ENCODE data around the gene TECTB.

Gene TECTB

DNA sequence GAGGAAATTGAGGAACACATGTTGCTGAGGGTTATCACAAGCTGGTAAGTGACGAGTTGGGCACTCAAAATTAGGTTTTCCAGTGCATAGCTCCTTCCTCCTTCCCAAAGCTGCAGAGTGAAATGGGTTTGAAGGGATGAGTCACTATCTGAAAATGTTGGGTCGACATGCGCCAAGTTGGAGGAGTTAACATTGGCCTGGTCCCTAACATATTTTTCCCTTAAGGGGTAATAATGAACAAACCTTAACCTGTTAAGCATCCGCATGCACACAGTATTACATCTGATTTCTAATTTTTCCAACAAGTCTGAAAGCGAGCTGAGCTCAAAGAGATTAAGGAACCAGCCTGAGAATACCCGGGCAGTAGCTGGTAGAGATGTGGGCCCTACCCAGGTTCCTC lies 20.7 kb upstream of the TECTB start:
- TF ChIP-seq, protein P1, sequence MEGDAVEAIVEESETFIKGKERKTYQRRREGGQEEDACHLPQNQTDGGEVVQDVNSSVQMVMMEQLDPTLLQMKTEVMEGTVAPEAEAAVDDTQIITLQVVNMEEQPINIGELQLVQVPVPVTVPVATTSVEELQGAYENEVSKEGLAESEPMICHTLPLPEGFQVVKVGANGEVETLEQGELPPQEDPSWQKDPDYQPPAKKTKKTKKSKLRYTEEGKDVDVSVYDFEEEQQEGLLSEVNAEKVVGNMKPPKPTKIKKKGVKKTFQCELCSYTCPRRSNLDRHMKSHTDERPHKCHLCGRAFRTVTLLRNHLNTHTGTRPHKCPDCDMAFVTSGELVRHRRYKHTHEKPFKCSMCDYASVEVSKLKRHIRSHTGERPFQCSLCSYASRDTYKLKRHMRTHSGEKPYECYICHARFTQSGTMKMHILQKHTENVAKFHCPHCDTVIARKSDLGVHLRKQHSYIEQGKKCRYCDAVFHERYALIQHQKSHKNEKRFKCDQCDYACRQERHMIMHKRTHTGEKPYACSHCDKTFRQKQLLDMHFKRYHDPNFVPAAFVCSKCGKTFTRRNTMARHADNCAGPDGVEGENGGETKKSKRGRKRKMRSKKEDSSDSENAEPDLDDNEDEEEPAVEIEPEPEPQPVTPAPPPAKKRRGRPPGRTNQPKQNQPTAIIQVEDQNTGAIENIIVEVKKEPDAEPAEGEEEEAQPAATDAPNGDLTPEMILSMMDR (conservative IDR thresholded peaks at IDR 0.05; ENCODE audit: low read depth) = no peak
- ChIA-PET POLR2A (ENCODE audit: low non-redundant PET) (no interaction called here), CTCF (no interaction called here)
- H3K27ac ChIP-seq = no peak overlapping the region
- DNase-seq (ENCODE audit: low spot score) = no peak

DNA sequence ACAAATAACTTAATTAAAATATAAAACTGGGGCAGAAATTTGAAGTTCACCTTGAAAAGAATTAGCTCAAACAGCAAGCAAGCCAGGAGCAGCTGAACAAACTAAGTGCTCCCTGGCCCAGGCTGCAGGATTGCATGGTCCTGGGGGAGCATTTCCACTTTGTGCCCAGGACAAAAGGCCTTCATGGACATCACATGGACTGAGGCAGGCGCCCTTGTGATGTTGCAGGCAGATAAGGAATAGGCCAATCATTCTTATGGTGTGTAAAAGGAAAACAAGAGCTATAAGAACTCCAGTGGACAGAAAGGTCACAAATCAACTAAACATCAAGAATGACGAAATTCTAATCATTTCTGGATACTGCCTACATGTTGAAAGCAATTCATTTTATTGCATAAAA lies 17.5 kb upstream of the TECTB start:
- no peak for DNase-seq (ENCODE audit: low spot score)
- CTCF ChIA-PET = no interaction called here
- POLR2A ChIA-PET (ENCODE audit: low non-redundant PET) = no interaction called here
- H3K27ac ChIP-seq = no peak overlapping the region
- TF ChIP-seq, protein P1 (conservative IDR thresholded peaks at IDR 0.05; ENCODE audit: low read depth) = no peak

DNA sequence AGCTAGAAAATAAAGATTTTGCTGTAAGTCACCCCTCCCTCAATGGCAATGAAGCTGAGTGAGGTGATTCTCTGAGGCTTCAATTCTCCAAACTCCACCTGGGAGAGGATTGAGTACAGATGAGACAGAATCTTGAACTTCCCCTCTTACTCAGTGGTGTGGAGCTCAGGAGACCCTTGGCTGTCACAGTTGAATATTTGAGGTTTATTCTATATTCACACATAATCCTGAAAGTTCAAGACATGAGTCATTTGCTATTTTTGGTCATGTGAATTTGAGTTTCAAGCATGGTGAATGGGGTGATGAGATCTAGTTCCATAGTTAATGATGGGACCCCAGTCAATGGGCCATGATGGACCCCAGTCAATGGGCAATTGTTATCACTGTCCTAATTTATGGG lies 13.9 kb upstream of the TECTB start:
- H3K27ac ChIP-seq = no peak overlapping the region
- ChIA-PET POLR2A (ENCODE audit: low non-redundant PET) (no interaction called here), CTCF (no interaction called here)
- TF ChIP-seq, protein P1 (conservative IDR thresholded peaks at IDR 0.05; ENCODE audit: low read depth) = no peak
- DNase-seq (ENCODE audit: low spot score) = no peak

DNA sequence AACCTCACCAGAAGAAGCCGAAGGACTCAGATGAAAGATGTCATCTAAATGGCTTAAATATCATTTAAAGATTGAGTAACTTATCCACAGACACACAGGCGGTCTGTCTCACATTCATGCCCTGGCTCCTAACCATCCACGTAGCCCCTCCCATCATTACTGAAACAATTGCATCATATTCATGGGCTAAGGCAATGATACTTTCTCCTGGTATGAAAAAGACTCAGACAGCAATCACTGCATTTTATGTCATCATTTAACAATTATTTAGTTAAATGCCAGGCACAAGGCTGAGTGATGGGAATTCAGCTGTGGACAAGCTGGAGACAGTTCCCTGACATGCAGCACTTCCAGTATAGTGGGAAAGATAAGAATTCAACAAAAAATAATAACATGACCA lies 11.2 kb upstream of the TECTB start:
- DNase-seq (ENCODE audit: low spot score) = no peak
- TF ChIP-seq, protein P1 (conservative IDR thresholded peaks at IDR 0.05; ENCODE audit: low read depth) = no peak
- CTCF ChIA-PET = interaction anchor here (0.6 kb wide), 1 partner anchor 142 kb away, joined by 3 read pairs; no protein-coding TSS in a partner anchor
- POLR2A ChIA-PET (ENCODE audit: low non-redundant PET) = no interaction called here
- no peak overlapping the region for H3K27ac ChIP-seq

- CTCF ChIA-PET = no interaction called here
- TF ChIP-seq, protein P1 (conservative IDR thresholded peaks at IDR 0.05; ENCODE audit: low read depth) = no peak
- POLR2A ChIA-PET (ENCODE audit: low non-redundant PET) = no interaction called here
- no peak for DNase-seq (ENCODE audit: low spot score)
- no peak overlapping the region for H3K27ac ChIP-seq
Measured at GRCh38 chr10:112274831-112275230, 8.4 kb upstream of the TECTB start.

- CTCF ChIA-PET = no interaction called here
- DNase-seq (ENCODE audit: low spot score) = no peak
- TF ChIP-seq, protein P1 (conservative IDR thresholded peaks at IDR 0.05; ENCODE audit: low read depth) = no peak
- POLR2A ChIA-PET (ENCODE audit: low non-redundant PET) = no interaction called here
- H3K27ac ChIP-seq = no peak overlapping the region
Measured at GRCh38 chr10:112275512-112276245, 7.5 kb upstream of the TECTB start.

Data from RWPE1 (cell line).